K562 (cell line): ENCODE results near the gene GCC1.

Experiments
- GATA2 ChIP-seq: sonication (generic); formaldehyde crosslinking; IDR thresholded peaks from 2 replicates; pipeline ENCODE4 v1.4.0; 2020; ENCODE audit warnings: mild to moderate bottlenecking, missing genetic modification reagents
- NFE2 ChIP-seq: IDR thresholded peaks from 2 replicates; pipeline ENCODE4 v1.6.1; 2014; ENCODE audit warnings: antibody characterized with exemption, low read depth
- NR2C2 ChIP-seq, 2 experiments: fragments of 200-800 bp in 1 of 2; sonication (Bioruptor generic) in 1 of 2; sonication (generic) in 1 of 2; formaldehyde crosslinking in 1 of 2; IDR thresholded peaks; 2 replicates each; pipeline versions ENCODE4 v1.6.1 to v1.8.0; 2016 to 2022; ENCODE audit warnings: mild to moderate bottlenecking in 1 of 2, missing compliant biosample characterization in 1 of 2, missing genetic modification characterization in 1 of 2, missing genetic modification reagents in 1 of 2
- POLR2AphosphoS5 ChIP-seq: IDR thresholded peaks from 2 replicates; pipeline ENCODE4 v1.6.1; 2011; ENCODE audit warnings: mild to moderate bottlenecking, low read depth, low read length, moderate library complexity; ENCODE audit not compliant: control insufficient read depth, insufficient read depth
- ZNF707 ChIP-seq: fragments of 250-450 bp; sonication (Bioruptor Pico); conservative IDR thresholded peaks from 2 replicates; pipeline ENCODE4 v1.8.0; 2022; ENCODE audit warnings: inconsistent platforms, mild to moderate bottlenecking, moderate library complexity
- TF ChIP-seq, protein P1 (sequence below), 2 experiments: fragments of 450-650 bp in 1 of 2; IDR thresholded peaks; 2 replicates each; pipeline ENCODE4 v1.6.1; 2011 to 2017; ENCODE audit warnings: low read depth in 2 of 2, antibody characterized with exemption in 1 of 2, borderline replicate concordance in 1 of 2, low read length in 1 of 2, mild to moderate bottlenecking in 1 of 2, mixed read lengths in 1 of 2; ENCODE audit not compliant: control insufficient read depth in 1 of 2
- TF ChIP-seq, protein P2 (sequence below): sonication (generic); formaldehyde crosslinking; IDR thresholded peaks from 2 replicates; pipeline ENCODE4 v1.8.0; 2023; ENCODE audit warnings: mild to moderate bottlenecking, missing genetic modification reagents

- TF ChIP-seq NR2C2 (CRISPR knock-in tag; IDR thresholded peaks at IDR 0.05), result no peak
- TF ChIP-seq NR2C2 (tag; IDR thresholded peaks at IDR 0.05), result no peak
- TF ChIP-seq POLR2AphosphoS5, result no peak
- TF ChIP-seq, protein P1, sequence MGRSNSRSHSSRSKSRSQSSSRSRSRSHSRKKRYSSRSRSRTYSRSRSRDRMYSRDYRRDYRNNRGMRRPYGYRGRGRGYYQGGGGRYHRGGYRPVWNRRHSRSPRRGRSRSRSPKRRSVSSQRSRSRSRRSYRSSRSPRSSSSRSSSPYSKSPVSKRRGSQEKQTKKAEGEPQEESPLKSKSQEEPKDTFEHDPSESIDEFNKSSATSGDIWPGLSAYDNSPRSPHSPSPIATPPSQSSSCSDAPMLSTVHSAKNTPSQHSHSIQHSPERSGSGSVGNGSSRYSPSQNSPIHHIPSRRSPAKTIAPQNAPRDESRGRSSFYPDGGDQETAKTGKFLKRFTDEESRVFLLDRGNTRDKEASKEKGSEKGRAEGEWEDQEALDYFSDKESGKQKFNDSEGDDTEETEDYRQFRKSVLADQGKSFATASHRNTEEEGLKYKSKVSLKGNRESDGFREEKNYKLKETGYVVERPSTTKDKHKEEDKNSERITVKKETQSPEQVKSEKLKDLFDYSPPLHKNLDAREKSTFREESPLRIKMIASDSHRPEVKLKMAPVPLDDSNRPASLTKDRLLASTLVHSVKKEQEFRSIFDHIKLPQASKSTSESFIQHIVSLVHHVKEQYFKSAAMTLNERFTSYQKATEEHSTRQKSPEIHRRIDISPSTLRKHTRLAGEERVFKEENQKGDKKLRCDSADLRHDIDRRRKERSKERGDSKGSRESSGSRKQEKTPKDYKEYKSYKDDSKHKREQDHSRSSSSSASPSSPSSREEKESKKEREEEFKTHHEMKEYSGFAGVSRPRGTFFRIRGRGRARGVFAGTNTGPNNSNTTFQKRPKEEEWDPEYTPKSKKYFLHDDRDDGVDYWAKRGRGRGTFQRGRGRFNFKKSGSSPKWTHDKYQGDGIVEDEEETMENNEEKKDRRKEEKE (IDR thresholded peaks at IDR 0.05; ENCODE audit: borderline replicate concordance in 1 of 2, control insufficient read depth in 1 of 2, low read depth in 2 of 2, low read length in 1 of 2), result no peak
- no peak for TF ChIP-seq ZNF707 (CRISPR knock-in tag)
- TF ChIP-seq NFE2, result no peak
- no peak for TF ChIP-seq GATA2 (CRISPR knock-in tag)
- TF ChIP-seq, protein P2, sequence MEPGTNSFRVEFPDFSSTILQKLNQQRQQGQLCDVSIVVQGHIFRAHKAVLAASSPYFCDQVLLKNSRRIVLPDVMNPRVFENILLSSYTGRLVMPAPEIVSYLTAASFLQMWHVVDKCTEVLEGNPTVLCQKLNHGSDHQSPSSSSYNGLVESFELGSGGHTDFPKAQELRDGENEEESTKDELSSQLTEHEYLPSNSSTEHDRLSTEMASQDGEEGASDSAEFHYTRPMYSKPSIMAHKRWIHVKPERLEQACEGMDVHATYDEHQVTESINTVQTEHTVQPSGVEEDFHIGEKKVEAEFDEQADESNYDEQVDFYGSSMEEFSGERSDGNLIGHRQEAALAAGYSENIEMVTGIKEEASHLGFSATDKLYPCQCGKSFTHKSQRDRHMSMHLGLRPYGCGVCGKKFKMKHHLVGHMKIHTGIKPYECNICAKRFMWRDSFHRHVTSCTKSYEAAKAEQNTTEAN (CRISPR knock-in tag), result 0 out of 2 replicates have a peak, but pooled peaks have one; percentile 46
Observed at GRCh38 chr7:127587663-127588018, 2.2 kb upstream of the GCC1 start.
